NB4 (cell line): ENCODE results near the gene KCNQ2.

ENCODE experiments used
- POLR2A ChIP-seq: IDR thresholded peaks from 2 replicates; pipeline ENCODE4 v1.6.1; 2011; ENCODE audit warnings: mild to moderate bottlenecking; ENCODE audit not compliant: insufficient read length; ENCODE audit errors: extremely low read depth
- TF ChIP-seq, protein P1 (sequence below): IDR thresholded peaks from one replicate; pipeline ENCODE4 v1.5.1; 2012; ENCODE audit warnings: low read depth, low read length

DNA sequence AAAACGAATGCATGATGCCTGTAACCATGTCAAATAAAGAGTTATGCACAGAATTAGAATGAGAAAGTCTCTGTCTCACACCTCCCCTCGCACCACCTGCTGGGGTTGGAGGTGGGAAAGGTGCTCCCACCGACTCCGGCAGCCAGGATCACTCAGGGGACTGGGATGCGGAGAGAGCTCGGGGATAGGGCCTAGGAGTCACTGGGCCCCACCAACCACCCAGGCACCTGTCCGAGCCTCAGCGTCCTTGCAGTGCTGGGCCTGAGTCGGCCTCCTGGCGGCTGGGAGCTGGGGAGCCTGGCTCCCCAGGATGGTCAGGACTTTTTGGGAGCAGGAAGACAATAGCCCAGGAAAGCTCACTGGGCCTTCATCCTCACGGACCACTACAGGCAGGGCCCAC is 88.9 kb downstream of the KCNQ2 start:
- TF ChIP-seq POLR2A: no peak
- TF ChIP-seq, protein P1, sequence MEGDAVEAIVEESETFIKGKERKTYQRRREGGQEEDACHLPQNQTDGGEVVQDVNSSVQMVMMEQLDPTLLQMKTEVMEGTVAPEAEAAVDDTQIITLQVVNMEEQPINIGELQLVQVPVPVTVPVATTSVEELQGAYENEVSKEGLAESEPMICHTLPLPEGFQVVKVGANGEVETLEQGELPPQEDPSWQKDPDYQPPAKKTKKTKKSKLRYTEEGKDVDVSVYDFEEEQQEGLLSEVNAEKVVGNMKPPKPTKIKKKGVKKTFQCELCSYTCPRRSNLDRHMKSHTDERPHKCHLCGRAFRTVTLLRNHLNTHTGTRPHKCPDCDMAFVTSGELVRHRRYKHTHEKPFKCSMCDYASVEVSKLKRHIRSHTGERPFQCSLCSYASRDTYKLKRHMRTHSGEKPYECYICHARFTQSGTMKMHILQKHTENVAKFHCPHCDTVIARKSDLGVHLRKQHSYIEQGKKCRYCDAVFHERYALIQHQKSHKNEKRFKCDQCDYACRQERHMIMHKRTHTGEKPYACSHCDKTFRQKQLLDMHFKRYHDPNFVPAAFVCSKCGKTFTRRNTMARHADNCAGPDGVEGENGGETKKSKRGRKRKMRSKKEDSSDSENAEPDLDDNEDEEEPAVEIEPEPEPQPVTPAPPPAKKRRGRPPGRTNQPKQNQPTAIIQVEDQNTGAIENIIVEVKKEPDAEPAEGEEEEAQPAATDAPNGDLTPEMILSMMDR: no peak
